PC-3 (cell line): ENCODE measurements around the gene ANKS1B. TPM values are rescaled to one million over a fixed set of nuclear protein-coding genes. Genes with fewer than 3 reads are reported as not detected.

Source experiments
- ATAC-seq: fragments of 200-7000 bp; cut with Tn5 transposase; 2 replicates; pipeline ENCODE4 v1.9.1; 2020; ENCODE audit warnings: mild to moderate bottlenecking, moderate library complexity
- BruUV-seq: library from RNA; stranded (reverse); fragments of 400-500 nt; replicated peaks from 2 replicates; lab custom pipeline; 2021; lab: Mats Ljungman, UMichigan
- CTCF ChIA-PET: fragments of 300-600 bp; sonication (Branson Sonifier 250); formaldehyde crosslinking; loops from one replicate; lab custom pipeline; 2022; ENCODE audit warnings: antibody characterized with exemption; lab: Charles Lee
- POLR2A ChIA-PET: fragments of 300-600 bp; sonication (Branson Sonifier 250); formaldehyde crosslinking; loops from one replicate; lab custom pipeline; 2022; ENCODE audit warnings: antibody characterized with exemption; ENCODE audit not compliant: unreplicated experiment; lab: Charles Lee
- DNase-seq: peaks from one replicate; pipeline ENCODE4 v3.0.0-alpha.2; 2015
- H2AFZ ChIP-seq: fragments of 300-600 bp; sonication (generic); 2 replicates; pipeline ENCODE4 v1.6.0; 2016; ENCODE audit warnings: antibody characterized with exemption, low read length
- H3F3A ChIP-seq: fragments of 300-600 bp; sonication (generic); one replicate; pipeline ENCODE4 v1.6.0; 2017; ENCODE audit warnings: antibody characterized with exemption, low read length, control low read depth, mild to moderate bottlenecking; ENCODE audit not compliant: unreplicated experiment
- H3K27ac ChIP-seq: fragments of 300-600 bp; sonication (generic); 2 replicates; pipeline ENCODE4 v1.5.1; 2016; ENCODE audit warnings: mild to moderate bottlenecking, low read length
- H3K27me3 ChIP-seq: fragments of 300-600 bp; sonication (generic); 2 replicates; pipeline ENCODE4 v1.6.1; 2016; ENCODE audit warnings: low read length, mixed read lengths
- H3K36me3 ChIP-seq: fragments of 300-600 bp; sonication (generic); 2 replicates; pipeline ENCODE4 v1.6.1; 2016; ENCODE audit warnings: low read depth, mixed run types, low read length, mixed read lengths
- H3K4me1 ChIP-seq: fragments of 300-600 bp; sonication (generic); 2 replicates; pipeline ENCODE4 v1.5.1; 2016; ENCODE audit warnings: low read length; ENCODE audit not compliant: insufficient read depth
- H3K4me2 ChIP-seq: fragments of 300-600 bp; sonication (generic); 2 replicates; pipeline ENCODE4 v1.6.0; 2016; ENCODE audit warnings: low read length
- H3K4me3 ChIP-seq: fragments of 300-600 bp; sonication (generic); 2 replicates; pipeline ENCODE4 v1.5.1; 2016; ENCODE audit warnings: mild to moderate bottlenecking, low read length, mixed read lengths
- H3K79me2 ChIP-seq: fragments of 300-600 bp; sonication (generic); 2 replicates; pipeline ENCODE4 v1.6.1; 2017; ENCODE audit warnings: low read length, mixed read lengths
- H3K9ac ChIP-seq: fragments of 300-600 bp; sonication (generic); 2 replicates; pipeline ENCODE4 v1.6.0; 2016; ENCODE audit warnings: mild to moderate bottlenecking, low read length
- H3K9me2 ChIP-seq: fragments of 300-600 bp; sonication (generic); replicated peaks from 2 replicates; pipeline ENCODE4 v1.6.1; 2016; ENCODE audit warnings: mixed run types, low read length, mixed read lengths
- H3K9me3 ChIP-seq: fragments of 300-600 bp; sonication (generic); 2 replicates; pipeline ENCODE4 v1.6.1; 2016; ENCODE audit warnings: low read length, mixed read lengths
- H4K20me1 ChIP-seq: fragments of 300-600 bp; sonication (generic); 2 replicates; pipeline ENCODE4 v1.6.1; 2016; ENCODE audit warnings: low read length, mixed read lengths
- EZH2 ChIP-seq: fragments of 300-600 bp; sonication (generic); IDR thresholded peaks from one replicate; pipeline ENCODE4 v1.6.1; 2017; ENCODE audit warnings: antibody characterized with exemption, mild to moderate bottlenecking, low read length; ENCODE audit not compliant: unreplicated experiment
- EZH2phosphoT487 ChIP-seq: fragments of 300-600 bp; sonication (generic); IDR thresholded peaks from 2 replicates; pipeline ENCODE4 v1.6.1; 2018; ENCODE audit warnings: mild to moderate bottlenecking, antibody characterized with exemption, low read length, borderline replicate concordance
- intact Hi-C: fragments of 100-400 bp; cut with micrococcal nuclease; formaldehyde crosslinking; loops from 2 replicates; pipeline ENCODE4 v1.9.0; 2023
- total RNA-seq: library from RNA; depleted of rRNA; stranded (reverse); fragments of >200 nt; gene quantifications from 2 replicates; pipeline ENCODE4 v1.2.3, GENCODE V29; 2014
- TF ChIP-seq, protein P1 (sequence below): fragments of 300-600 bp; sonication (generic); conservative IDR thresholded peaks from 2 replicates; pipeline ENCODE4 v1.5.1; 2017; ENCODE audit warnings: antibody characterized with exemption, low read depth, mild to moderate bottlenecking, low read length

Gene ANKS1B
- total RNA-seq, 1 experiment from 2014 or later = 0.07 TPM

DNA sequence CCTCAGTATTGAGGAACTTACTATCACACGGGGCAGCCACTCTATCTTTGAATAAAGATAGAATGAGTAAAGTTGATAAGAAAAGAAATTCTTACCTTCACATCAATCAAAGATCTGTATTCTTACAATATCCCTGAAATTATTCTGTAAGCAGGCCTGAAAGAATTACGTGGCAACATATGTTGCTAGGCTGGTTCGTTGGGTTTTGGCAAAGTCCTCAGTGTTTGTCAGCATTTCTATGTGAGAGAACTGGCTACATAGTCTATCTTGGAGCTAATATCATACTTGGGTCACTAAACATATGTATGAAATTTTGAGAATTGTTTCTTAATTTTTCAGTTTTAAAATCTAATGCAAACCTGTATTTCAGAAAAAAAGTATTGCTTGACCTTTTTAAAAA lies 749.4 kb downstream of the ANKS1B start:
- ATAC-seq (no peak), DNase-seq (peak; percentile 46)
- ChIA-PET POLR2A (no interaction called here), CTCF (no interaction called here)
- Histone ChIP-seq H3K4me1 (no peaks in the 10 kb centered on the region), H3K9me3 (no peaks in the 10 kb centered on the region), H2AFZ (no peak overlapping the region), H3K36me3 (no peaks in the 10 kb centered on the region), H3K4me3 (no peak overlapping the region), H3K4me2 (no peak overlapping the region), H4K20me1 (no peaks in the 10 kb centered on the region), H3K9ac (no peak overlapping the region), H3K9me2 (no peaks in the 10 kb centered on the region), H3K27me3 (0 out of 2 replicates have a peak, but pooled peaks cover 5% of the 10 kb centered on the region), H3F3A (no peaks in the 10 kb centered on the region), H3K27ac (no peak overlapping the region), H3K79me2 (no peaks in the 10 kb centered on the region)
- intact Hi-C loops = no loop called here
- BruUV-seq = no TSS peak
- TF ChIP-seq, protein P1, sequence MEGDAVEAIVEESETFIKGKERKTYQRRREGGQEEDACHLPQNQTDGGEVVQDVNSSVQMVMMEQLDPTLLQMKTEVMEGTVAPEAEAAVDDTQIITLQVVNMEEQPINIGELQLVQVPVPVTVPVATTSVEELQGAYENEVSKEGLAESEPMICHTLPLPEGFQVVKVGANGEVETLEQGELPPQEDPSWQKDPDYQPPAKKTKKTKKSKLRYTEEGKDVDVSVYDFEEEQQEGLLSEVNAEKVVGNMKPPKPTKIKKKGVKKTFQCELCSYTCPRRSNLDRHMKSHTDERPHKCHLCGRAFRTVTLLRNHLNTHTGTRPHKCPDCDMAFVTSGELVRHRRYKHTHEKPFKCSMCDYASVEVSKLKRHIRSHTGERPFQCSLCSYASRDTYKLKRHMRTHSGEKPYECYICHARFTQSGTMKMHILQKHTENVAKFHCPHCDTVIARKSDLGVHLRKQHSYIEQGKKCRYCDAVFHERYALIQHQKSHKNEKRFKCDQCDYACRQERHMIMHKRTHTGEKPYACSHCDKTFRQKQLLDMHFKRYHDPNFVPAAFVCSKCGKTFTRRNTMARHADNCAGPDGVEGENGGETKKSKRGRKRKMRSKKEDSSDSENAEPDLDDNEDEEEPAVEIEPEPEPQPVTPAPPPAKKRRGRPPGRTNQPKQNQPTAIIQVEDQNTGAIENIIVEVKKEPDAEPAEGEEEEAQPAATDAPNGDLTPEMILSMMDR = no peak
- no peak for TF ChIP-seq EZH2
- no peak for TF ChIP-seq EZH2phosphoT487

DNA sequence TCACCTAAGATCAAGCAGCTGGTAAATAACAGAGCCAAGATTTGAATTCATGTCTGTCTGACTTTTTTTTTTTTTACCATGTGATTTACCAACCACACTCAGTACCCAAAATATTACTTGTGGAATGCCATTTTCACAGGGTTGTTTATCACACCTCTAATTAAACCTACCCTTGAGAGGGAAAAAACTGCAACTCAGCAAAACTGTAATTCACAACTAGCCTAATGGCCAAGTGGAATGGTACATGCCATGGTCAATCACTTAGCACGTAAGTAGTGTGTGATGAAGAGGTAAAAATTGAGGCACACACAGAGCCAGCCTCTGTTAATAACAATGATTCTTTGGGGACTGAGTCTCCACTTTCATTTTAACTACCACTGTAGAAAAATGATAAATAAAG lies 750.0 kb downstream of the ANKS1B start:
- Histone ChIP-seq H3K36me3 (no peaks in the 10 kb centered on the region), H3K27ac (no peak overlapping the region), H3F3A (no peaks in the 10 kb centered on the region), H3K79me2 (no peaks in the 10 kb centered on the region), H4K20me1 (no peaks in the 10 kb centered on the region), H3K4me1 (no peaks in the 10 kb centered on the region), H3K27me3 (0 out of 2 replicates have a peak, but pooled peaks cover 5% of the 10 kb centered on the region), H3K9ac (no peak overlapping the region), H3K9me2 (no peaks in the 10 kb centered on the region), H3K4me3 (no peak overlapping the region), H3K9me3 (no peaks in the 10 kb centered on the region), H2AFZ (no peak overlapping the region), H3K4me2 (no peak overlapping the region)
- CTCF ChIA-PET = no interaction called here
- POLR2A ChIA-PET = no interaction called here
- DNase-seq (no peak), ATAC-seq (no peak)
- TF ChIP-seq EZH2phosphoT487 (no peak), EZH2 (no peak)
- TF ChIP-seq, protein P1 = no peak
- intact Hi-C loops = no loop called here
- no TSS peak for BruUV-seq

DNA sequence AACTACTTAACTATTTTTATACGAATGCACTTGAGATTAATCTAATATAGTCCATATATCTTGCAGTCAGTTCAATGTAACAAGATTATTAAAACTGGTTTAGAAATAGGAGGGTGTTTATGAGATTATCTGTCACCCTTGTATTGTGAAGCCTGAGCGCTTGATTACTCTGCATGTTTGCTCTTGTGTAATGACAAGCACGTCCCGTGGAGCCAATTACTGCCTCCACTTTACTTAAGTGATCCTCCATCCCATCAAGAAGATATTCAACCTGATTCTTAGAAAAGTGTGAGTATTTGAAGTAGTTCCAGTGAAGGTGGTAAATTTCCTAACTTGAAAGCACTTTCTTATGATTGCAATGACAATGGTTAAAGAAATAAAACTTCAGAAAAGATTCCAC lies 752.4 kb downstream of the ANKS1B start:
- ChIA-PET POLR2A (no interaction called here), CTCF (no interaction called here)
- no TSS peak for BruUV-seq
- Histone ChIP-seq H4K20me1 (no peaks in the 10 kb centered on the region), H3K4me1 (no peaks in the 10 kb centered on the region), H3K79me2 (no peaks in the 10 kb centered on the region), H3K9me3 (no peaks in the 10 kb centered on the region), H2AFZ (no peak overlapping the region), H3K9ac (no peak overlapping the region), H3K27ac (no peak overlapping the region), H3K4me3 (no peak overlapping the region), H3F3A (no peaks in the 10 kb centered on the region), H3K4me2 (no peak overlapping the region), H3K36me3 (no peaks in the 10 kb centered on the region), H3K27me3 (0 out of 2 replicates have a peak, but pooled peaks cover 7% of the 10 kb centered on the region), H3K9me2 (no peaks in the 10 kb centered on the region)
- TF ChIP-seq, protein P1 = no peak
- TF ChIP-seq EZH2 = no peak
- no peak for TF ChIP-seq EZH2phosphoT487
- ATAC-seq (no peak), DNase-seq (no peak)
- intact Hi-C loops = no loop called here
